HG03066 (cell line): ENCODE data around the gene ERICH3.
"Not testable (repeated sequence)": the region's sequence is repeated elsewhere in the genome, so short reads cannot be mapped to it uniquely, and the experiment has no call there.

Experiments used
- ATAC-seq: cut with Tn5 transposase; IDR thresholded peaks from one replicate; pipeline ENCODE4 v1.9.1; 2021; ENCODE audit warnings: low read depth; ENCODE audit not compliant: unreplicated experiment

Gene ERICH3

DNA sequence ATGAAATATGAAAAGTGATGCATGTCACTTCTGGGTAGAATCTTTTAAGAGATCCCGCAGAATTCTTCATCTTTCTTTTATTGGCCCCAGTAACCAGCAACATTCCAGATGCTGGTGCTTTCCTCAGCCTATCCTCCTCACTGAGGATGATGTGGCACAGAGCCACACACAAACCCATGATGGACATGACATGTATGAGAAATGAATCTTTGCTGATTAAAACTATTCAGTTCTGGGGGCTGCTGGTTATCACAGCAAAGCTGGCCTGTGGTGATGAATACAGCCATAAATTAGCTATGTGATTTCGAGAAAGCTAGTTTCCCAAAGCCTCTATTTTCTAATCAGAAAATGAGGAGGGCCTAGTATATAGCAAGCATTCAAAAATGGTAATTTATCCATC is 8.3 kb upstream of the ERICH3 start:
- no peak for ATAC-seq

DNA sequence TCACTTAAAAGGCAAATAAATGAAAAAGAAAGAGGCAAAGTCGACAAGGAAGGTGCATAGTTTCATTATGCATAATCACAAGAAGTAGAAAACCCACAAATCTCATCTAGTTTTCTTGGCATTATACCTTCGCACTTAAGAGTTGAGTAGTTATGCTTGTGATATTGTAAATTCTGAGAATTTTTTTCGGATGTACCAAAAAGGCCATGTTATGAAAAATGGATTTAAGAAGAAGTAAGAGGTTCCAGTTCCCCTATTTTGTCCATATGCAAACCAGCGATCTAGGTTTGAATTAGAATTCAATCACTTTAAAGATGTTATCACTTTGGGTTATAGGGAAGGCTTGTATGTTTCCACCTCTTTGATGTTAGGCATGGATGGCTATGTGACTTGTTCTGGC is 7.9 kb upstream of the ERICH3 start:
- peak; percentile 85 for ATAC-seq

DNA sequence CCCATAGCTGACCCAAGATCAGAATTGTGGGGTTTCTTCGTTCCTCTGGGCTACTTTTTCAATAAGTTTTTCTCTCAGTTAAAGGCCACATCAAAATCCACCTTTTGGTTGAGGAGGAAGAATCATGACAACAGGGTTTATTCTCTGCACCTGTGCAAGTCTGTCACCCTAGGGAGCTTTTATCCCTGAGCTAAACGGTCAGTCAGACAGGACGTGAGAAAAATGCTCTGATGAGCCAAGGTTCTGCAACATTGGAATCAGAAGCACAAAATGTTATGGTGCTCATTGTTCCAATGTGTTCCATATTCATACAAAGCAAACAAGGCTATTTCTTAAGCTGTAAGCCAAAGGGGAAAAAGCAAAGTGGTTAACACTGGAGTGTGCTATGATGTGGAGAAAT is 7.4 kb upstream of the ERICH3 start:
- ATAC-seq, result peak; percentile 36

DNA sequence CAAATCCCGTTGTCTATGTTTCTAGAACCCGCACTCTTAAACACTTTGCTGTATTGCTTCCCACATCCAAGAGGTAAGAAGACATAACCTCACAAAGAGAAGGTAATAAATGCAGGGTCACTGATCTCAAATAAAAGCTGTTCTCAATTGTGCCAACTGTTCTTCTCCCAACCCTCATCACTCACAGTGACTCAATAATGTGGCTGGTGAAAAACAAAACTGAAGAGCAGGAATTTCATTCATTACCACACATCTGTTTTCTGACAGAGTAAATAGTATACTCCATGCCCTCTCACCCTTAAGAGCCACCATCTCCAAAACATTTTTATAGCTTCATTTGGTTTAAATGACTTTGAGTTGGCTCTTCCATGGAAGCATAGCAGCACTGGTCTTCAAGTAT is 6.2 kb upstream of the ERICH3 start:
- ATAC-seq, result no peak

DNA sequence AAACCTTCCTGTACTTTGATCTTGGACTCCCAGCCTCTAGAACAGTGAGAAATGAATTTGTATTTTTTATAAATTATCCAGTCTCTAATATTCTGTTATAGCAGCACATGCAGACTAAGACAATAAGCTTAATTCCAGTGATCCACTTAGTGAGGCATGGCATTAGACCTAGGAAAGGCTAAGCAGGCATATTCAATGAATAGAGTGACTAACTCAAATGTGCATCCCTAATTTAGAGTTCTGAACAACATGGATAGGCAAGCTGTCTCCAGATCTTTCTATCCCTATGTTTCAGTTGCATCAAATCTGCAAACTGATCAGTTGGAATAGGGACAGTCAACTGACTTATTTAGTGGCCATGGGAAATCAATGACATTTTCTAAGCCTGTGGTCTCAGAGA is 4.3 kb upstream of the ERICH3 start:
- ATAC-seq, result no peak

DNA sequence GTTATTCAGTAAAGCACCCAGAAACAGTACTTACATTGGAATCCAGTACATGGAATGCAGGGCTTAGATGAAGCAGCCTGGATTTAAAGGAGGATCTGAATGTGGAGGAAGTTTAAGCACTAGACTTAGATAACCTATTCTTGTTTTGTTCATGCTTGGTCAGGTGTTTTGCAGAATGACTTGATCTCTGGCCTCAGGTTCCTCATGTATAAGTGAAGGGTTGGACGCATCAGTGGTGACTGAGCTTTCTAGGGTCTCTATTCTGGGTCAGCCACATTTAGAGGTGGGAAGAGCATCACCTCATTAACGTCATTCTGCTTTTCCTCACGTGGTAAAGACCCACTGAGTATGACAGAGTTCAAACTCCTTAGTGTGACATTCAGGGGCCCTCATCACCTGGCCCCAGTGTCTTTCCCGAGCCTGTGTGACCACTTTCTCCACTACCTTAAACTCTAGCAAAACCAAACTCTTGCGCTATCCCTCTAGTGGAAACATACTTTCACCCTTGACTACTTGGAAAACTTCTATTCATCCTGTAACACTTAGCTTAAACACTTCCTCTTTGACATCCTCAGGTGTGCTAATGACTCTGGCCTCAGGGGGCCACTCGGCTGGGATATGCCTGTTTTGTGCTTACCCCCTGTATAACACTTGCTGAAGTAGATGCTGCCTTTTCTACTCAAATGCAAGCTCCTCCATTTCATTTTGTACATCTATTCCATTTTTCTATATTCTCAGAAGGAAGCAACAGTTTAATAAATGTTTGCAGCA is 871 bp upstream of the ERICH3 start:
- peak; percentile 43 for ATAC-seq

DNA sequence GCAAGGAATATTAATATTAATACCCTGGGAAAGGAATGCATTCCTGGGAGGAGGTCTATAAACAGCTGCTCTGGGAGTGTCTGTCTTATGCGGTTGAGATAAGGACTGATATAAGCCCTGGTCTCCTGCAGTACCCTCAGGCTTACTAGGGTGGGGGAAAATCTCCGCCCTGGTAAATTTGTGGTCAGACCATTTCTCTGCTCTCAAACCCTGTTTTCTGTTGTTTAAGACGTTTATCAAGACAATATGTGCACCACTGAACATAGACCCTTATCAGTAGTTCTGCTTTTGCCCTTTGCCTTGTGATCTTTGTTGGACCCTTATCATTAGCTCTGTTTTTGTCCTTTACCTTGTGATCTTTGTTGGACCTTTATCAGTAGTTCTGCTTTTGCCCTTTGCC is 2.7 kb downstream of the ERICH3 start:
- not testable (repeated sequence) for ATAC-seq

DNA sequence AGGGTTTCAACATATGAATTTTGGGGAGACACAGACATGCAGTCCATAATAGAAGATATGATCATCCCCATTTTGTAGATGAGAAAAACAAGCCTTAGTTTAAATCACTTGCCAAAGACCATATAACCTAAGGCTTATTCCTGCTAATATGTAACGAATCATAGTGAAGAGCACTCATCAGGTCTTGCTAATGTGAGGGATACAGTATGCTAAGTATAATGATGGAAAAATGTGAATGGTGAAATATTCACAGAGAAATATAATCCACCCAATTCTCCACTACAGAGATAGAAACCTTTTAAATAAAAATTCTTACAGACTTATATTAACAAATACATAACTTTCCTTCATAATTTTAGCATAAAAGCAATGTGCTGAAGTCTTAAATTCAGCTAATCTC is 18.9 kb downstream of the ERICH3 start:
- ATAC-seq, result no peak

DNA sequence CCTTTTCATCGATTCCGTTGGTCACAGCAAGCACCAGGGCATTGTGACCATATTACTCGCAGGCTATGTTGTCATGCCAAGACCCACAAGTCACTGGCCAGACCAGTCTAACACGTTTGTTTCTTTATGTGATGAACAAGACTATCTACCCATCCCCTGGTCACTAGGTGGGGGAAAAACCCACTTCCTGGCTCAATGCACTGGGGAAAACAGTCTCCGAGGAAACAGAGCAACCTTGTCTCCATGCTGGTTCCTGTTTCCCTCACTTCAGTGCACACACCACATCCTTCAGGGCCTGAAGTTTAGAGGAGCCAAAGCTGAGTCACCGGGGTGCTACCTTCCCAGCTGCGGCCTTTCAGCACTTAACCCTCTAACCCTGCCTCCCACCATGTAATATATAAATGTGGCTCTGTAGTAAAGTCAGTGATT is 20.9 kb downstream of the ERICH3 start:
- peak; percentile 96 for ATAC-seq

DNA sequence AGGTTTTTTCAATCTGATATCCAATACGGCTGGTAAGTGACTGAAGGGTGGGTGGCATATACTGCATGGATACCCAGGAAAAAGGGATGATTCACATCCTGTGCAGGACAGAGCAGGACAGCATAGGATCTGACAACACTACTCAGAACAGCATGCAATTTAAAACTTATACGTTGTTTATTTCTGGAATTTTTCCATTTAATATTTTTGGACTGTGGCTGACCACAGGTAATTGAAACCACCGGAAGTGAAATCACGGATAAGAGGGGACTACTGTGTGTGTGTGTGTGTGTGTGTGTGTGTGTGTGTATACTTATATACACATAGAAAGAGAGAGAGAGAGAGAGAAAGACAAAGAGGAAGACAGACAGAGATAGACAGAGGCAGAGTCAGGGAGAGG is 23.0 kb downstream of the ERICH3 start:
- ATAC-seq, result no peak

DNA sequence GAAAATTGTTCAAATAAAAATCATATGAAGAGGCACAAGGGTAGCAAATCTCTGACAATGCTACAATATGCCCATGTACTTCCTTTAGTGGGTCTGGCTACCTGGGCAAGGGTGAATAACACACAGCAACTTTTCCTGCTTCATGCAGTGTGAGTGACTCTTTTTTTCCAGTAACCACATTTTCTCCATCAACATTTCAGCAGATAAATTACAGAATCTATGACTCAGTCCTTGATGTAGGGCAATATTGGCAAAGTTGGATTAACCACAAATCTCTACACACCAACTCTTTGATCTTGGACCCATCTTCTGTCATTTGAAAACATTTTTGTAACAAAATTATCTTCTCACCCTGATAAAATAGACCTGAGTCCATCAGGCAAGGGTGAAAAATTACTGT is 31.7 kb downstream of the ERICH3 start:
- no peak for ATAC-seq

DNA sequence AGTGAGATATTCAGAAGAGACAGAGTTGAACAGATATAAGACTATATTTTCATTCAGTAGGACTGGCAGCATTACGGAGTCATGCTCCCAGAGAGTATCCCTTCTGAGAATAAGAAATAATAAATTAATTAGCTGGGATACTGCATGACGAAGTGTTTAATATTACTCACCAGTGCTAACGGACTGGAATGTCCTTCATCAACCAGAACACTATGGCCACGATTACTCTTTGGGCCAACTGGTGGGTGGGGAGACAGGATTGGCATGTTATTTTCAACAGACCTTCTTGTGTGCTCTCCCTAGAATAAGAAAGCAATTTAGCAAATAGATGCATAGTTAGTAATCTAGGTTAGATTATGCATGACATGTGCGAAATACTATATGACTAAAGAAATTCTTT is 32.4 kb downstream of the ERICH3 start:
- no peak for ATAC-seq

DNA sequence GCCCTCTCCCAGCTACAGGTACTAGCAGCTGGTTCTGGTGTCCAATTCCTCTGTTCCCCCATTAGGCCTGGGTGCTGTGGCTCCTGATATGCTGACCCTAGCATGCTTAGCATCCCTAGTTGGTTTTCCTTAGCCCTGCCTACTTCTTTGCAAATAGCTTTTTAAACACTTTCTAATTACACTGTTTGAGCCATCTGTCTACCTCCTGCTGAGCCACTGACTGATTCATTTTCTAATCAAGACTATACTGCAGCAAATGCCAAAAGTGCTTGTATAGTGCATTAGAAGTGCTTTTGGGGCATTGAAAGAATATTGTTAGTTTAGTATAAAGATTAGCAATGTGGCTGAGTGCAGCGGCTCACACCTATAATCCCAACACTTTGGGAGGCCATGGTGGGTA is 36.3 kb downstream of the ERICH3 start:
- no peak for ATAC-seq

DNA sequence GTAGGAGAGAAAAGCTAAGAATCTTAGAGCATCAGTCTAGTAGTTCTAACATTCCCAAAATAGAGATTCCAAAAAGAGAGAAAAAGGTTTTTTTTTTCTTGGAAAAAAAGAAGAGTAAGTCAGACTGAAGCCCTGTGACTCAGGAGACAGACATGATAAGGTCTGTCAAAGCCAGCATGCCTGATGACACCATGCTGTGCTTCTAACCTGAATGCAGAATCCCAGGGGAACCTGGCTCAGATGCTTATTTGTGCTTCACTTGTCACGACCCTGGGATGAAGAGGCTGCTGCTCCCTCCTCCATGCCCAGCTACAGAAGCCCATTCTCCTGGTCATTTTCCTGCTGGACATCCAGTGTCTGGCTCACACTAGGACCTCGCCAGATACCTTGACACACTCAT is 44.3 kb downstream of the ERICH3 start:
- no peak for ATAC-seq

DNA sequence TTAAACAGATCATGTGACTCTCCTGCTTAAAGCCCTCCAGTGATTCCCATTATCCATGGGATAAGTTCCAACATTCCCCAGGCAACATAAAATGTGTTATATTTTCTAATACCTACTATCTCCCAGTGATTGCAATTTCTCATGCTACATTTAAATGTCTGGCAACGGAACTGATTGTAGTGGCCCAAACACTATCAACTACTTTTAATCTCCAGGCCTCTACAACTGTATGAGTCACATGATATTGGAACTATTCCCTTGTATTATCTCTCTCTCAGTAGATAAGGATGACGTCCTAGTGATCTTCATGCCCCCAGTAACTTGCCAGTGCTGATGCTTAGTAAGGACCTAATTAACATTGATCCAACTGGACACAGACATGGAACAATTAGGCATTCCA is 49.9 kb downstream of the ERICH3 start:
- ATAC-seq, result no peak

DNA sequence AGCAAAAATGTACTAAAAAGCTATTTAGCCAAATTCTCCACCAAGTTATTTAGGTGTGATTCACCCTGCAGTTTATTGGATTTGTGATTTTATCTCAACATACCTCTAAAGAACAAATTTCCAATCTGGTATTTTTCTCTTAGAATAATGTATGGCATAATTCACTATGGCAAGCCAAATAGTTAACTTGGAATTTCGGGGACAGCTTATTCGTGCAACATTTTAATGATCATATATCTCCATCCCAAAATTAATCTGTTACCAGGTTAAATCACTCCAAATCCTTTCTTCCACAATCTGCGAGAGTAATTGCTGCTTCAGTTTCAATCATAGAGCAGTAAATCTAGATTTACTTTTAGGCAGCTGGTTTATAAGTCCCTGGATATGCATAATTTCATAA is 53.4 kb downstream of the ERICH3 start:
- no peak for ATAC-seq

DNA sequence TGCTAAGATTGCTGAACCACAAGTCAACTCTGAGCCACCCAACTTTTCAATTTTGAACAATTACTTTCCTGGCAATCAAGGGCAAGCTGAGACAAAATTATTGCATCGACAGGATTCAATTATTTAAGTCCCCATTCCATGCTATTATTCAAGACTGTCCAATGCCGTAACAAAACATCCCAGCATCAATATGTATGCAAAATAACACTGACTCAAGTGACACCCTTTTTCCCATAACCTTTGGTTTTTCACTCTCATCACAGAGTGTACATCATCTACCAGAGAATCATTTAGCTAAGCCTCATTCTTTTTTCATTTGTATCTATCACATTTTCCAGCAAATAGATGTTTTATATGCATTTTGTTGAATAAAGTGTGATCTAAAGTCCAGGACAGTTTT is 54.6 kb downstream of the ERICH3 start:
- ATAC-seq, result no peak

DNA sequence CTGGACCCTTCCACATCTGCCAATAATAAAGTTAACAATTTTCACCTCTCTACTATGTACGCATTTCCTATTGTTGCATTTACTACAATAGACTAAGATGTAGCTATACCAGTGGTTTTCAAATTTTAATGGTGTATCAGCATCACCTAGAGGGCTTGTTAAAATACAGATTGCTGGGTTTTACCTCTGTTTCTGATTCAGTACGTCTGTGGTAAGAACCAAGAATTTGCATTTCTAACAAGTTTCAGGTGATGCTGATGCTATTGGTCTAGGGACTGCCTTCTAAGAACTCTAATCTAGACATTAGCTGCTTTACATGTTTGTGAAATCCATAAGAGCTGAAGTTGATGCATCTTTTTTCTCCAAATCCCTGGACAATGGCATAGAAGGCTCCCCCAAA is 59.7 kb downstream of the ERICH3 start:
- no peak for ATAC-seq

DNA sequence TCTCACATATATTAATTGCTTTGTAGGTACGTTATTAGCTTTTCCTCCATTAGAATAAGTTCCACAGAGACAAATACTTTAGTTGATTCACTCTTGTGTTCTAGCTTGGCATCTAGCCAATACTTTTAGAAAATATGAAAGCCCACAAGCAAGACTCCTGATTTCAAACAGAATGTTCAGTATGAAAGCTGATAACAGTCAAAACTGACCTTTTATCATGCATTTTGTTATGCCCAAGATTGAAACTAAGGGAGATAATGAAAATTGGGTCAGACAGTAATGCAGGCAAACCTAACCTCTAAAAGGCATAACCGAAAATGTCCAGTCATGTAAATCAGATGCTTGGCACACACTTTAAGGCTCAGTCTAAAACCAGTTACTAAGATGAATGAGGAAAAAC is 61.7 kb downstream of the ERICH3 start:
- ATAC-seq, result no peak

DNA sequence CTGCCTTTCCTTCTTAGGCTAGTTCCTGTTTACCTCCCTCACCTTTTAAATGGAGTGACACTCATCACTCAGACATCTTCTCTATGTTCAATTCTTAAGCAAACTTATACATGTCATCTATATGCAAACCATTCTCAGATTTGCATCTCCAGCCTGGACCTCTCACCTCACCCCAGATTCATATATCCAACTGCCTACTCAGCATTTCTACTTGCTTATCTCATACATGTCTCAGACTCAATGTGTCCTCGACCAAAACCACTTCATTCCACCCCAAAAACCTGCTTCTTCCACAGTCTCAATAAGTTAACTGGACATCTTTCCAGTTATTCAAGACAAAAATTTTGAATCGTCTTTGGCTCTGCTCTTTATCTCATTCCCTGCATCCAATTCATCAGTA is 62.6 kb downstream of the ERICH3 start:
- no peak for ATAC-seq

DNA sequence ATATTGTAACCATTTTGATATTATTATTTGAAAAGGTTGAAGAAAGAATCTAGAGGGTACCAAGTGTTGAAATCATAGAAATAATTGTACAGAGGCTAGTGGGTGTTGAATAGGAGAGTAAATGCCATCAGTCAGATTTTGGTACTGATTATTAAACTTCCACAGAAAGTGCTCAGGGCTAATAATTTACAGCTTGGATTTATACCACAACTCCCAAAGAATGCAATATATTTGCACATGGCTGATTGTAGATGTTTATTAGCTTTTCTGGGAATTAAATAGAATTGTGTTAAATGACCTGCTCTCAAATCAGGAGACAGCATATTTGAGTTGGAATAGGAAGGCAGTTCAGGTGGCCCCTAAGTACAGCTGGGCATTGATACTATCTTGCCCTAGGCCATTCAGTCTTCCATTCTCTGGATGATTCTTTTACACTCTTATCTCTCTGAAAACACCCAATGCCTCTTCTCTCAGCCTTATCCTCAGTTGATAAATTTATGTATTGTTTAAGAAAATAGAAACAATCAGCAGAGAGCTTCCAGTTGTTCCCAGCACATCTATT is 63.7 kb downstream of the ERICH3 start:
- ATAC-seq, result no peak

DNA sequence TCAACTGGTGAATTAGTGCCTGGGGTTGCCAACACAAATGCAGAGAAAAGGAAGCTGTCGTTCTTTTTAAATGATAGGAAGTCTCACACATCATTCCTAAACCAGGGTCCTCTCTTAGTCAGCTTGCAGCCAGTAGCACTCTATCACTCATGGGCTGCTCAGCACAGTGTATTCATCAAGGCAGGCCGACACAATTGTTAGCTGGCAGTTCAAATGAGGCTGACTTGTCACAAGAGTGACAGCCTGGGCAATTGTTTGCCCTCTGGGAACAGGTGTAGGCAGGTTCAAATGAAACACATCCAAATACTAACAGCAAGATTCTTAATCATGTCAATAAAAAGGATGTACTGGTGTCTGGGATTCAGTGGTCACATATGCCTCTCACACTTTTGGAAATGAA is 76.9 kb downstream of the ERICH3 start:
- ATAC-seq, result no peak
